ENCODE measurements around the gene AK1.

DNA sequence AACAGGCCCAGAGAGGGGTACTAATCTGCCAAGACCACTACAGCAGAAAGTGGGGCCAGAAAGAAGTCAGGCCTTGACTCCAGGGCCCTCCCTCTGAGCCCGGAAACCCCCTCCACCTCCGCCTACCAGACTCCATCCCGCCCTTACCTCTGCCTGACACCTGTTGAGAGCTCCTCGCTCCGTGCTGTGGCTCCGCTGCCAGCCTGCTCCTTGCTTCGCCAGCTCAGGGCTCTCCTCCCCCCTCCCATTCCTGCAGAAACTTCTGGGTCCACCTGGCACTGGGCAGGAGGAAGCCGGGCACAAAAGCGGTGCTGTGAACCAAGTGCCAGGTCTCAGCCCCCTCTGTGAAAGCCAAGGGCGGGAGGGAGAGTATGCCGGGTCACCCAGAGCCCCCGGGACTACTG, 28.3 kb upstream of the AK1 start:
- TF ChIP-seq, protein P1, sequence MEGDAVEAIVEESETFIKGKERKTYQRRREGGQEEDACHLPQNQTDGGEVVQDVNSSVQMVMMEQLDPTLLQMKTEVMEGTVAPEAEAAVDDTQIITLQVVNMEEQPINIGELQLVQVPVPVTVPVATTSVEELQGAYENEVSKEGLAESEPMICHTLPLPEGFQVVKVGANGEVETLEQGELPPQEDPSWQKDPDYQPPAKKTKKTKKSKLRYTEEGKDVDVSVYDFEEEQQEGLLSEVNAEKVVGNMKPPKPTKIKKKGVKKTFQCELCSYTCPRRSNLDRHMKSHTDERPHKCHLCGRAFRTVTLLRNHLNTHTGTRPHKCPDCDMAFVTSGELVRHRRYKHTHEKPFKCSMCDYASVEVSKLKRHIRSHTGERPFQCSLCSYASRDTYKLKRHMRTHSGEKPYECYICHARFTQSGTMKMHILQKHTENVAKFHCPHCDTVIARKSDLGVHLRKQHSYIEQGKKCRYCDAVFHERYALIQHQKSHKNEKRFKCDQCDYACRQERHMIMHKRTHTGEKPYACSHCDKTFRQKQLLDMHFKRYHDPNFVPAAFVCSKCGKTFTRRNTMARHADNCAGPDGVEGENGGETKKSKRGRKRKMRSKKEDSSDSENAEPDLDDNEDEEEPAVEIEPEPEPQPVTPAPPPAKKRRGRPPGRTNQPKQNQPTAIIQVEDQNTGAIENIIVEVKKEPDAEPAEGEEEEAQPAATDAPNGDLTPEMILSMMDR (IDR thresholded peaks at IDR 0.05): no peak
- no peak for TF ChIP-seq POLR2A (IDR thresholded peaks at IDR 0.05)
- TF ChIP-seq POLR2AphosphoS5 (IDR thresholded peaks at IDR 0.05): no peak
